ENCODE measurements around the gene LNX1.

DNA sequence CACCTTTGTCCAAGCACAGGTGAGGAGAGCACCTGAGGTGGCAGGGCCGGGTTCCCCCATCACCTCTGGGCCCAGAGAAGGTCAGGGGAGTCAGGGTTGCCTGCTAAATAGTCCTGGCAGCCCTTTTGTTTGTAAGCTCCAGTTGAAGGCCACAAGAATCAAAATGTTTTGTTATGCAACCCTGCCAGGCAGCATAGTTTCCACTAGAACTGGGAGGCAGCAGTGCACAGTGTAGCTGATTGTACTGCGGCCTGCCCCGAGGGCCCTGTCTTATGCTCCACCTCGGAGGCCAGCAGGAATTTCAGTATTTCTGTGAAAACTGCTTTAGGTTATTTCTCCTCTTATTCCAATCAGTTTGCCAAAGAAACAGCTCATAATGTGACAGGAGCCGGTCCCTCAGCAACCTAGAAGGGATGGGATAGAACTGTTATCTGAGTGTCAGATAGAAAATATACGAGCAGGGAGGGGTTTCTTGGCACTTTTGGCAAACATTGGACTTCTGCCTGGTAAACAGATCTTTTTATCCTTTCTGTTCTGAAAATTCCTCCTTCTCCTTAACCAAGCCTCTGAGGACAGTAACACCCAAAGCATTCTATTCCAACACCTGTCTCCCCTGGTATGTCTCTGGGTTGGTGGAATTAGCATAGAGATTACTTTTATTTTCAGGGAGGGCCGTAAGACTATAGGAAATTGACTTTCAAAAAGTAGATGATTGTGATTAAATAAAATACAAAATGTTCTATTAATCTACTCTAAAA is 93.6 kb downstream of the LNX1 start:
- TF ChIP-seq, protein P1, sequence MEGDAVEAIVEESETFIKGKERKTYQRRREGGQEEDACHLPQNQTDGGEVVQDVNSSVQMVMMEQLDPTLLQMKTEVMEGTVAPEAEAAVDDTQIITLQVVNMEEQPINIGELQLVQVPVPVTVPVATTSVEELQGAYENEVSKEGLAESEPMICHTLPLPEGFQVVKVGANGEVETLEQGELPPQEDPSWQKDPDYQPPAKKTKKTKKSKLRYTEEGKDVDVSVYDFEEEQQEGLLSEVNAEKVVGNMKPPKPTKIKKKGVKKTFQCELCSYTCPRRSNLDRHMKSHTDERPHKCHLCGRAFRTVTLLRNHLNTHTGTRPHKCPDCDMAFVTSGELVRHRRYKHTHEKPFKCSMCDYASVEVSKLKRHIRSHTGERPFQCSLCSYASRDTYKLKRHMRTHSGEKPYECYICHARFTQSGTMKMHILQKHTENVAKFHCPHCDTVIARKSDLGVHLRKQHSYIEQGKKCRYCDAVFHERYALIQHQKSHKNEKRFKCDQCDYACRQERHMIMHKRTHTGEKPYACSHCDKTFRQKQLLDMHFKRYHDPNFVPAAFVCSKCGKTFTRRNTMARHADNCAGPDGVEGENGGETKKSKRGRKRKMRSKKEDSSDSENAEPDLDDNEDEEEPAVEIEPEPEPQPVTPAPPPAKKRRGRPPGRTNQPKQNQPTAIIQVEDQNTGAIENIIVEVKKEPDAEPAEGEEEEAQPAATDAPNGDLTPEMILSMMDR (IDR thresholded peaks at IDR 0.05) = peak in 1 of 5 experiments; percentile 22
- TF ChIP-seq POLR2A (IDR thresholded peaks at IDR 0.05) (no peak), EP300 (IDR thresholded peaks at IDR 0.05) (peak in 1 of 2 donors; percentile 81)

Measured in tibial nerve (tissue), 4 donors.